ENCODE results near the gene OR51E2. TPM values are rescaled to one million over a fixed set of nuclear protein-coding genes. Genes with fewer than 3 reads are reported as not detected.

Gene OR51E2
- total RNA-seq, 1 donor from 2014 or later, result not detected

Other genes with a start within 250 kb of the OR51E2 start
- gene OR52K2, start 248.6 kb downstream of the OR51E2 start, total RNA-seq, result not detected
- not detected for gene OR52K1, start 215.2 kb downstream of the OR51E2 start, total RNA-seq
- gene OR52M1, start 152.7 kb downstream of the OR51E2 start, total RNA-seq, result not detected
- gene OR52I2, start 116.1 kb downstream of the OR51E2 start, total RNA-seq, result not detected
- not detected for gene OR52I1, start 103.8 kb downstream of the OR51E2 start, total RNA-seq
- 7.8 TPM for gene TRIM68, start 89.6 kb downstream of the OR51E2 start, total RNA-seq
- not detected for gene OR51D1, start 60.4 kb downstream of the OR51E2 start, total RNA-seq
- gene OR51E1, start 53.9 kb downstream of the OR51E2 start, total RNA-seq, result 1.00 TPM
- gene MMP26, start 6.9 kb upstream of the OR51E2 start, total RNA-seq, result not detected
- gene OR51F1, start 72.1 kb upstream of the OR51E2 start, total RNA-seq, result not detected
- not detected for gene OR52R1, start 106.5 kb upstream of the OR51E2 start, total RNA-seq
- gene OR51F2, start 123.5 kb upstream of the OR51E2 start, total RNA-seq, result not detected
- gene OR51S1, start 151.4 kb upstream of the OR51E2 start, total RNA-seq, result not detected
- gene OR51T1, start 184.0 kb upstream of the OR51E2 start, total RNA-seq, result not detected
- gene OR51A7, start 205.9 kb upstream of the OR51E2 start, total RNA-seq, result not detected
- not detected for gene OR51G2, start 221.5 kb upstream of the OR51E2 start, total RNA-seq
- not detected for gene OR51G1, start 226.5 kb upstream of the OR51E2 start, total RNA-seq
- gene OR51A4, start 249.8 kb upstream of the OR51E2 start, total RNA-seq, result not detected